ENCODE measurements around the gene HSD17B13. TPM values are rescaled to one million over a fixed set of nuclear protein-coding genes. Genes with fewer than 3 reads are reported as not detected.
A peak's percentile ranks its signal among the peaks of the same experiment; 100 is the strongest.

Gene HSD17B13
- total and polyA plus RNA-seq, 2 of the 13 experiments (the other 11 are each of a cell fraction or from before 2014, with no cell fraction given): 0.04 to 0.15 TPM

GRCh38 chr4:87330761-87331160, 8.1 kb upstream of the HSD17B13 start:
- WGBS (ENCODE audit: low lambda C conversion rate): 77% methylated on average over 4 of the region's 4 CpGs
- TF ChIP-seq ZKSCAN8 (CRISPR knock-in tag; IDR thresholded peaks at IDR 0.05; ENCODE audit: borderline replicate concordance): no peak
- TF ChIP-seq ONECUT2 (CRISPR knock-in tag; IDR thresholded peaks at IDR 0.05): no peak
- TF ChIP-seq CEBPG (CRISPR knock-in tag; IDR thresholded peaks at IDR 0.05): no peak
- TF ChIP-seq ZNF12 (CRISPR knock-in tag; IDR thresholded peaks at IDR 0.05): no peak
- TF ChIP-seq ZSCAN22 (CRISPR knock-in tag; IDR thresholded peaks at IDR 0.05): no peak
- no peak for TF ChIP-seq ZNF317 (CRISPR knock-in tag; IDR thresholded peaks at IDR 0.05)
- TF ChIP-seq ZNF121 (CRISPR knock-in tag; IDR thresholded peaks at IDR 0.05): no peak
- no peak for TF ChIP-seq ZNF451 (CRISPR knock-in tag; IDR thresholded peaks at IDR 0.05)
- TF ChIP-seq ZFP62 (CRISPR knock-in tag; IDR thresholded peaks at IDR 0.05): no peak
- no peak for TF ChIP-seq AHR (CRISPR knock-in tag; IDR thresholded peaks at IDR 0.05)
- no peak for TF ChIP-seq TBX3 (IDR thresholded peaks at IDR 0.05; ENCODE audit: borderline replicate concordance)
- no peak for TF ChIP-seq ZBTB2 (CRISPR knock-in tag; IDR thresholded peaks at IDR 0.05; ENCODE audit: low read depth)
- no peak for TF ChIP-seq ZBTB38 (CRISPR knock-in tag; IDR thresholded peaks at IDR 0.05)
- TF ChIP-seq SSRP1 (CRISPR knock-in tag; IDR thresholded peaks at IDR 0.05): no peak
- no peak for TF ChIP-seq KLF6 (CRISPR knock-in tag; IDR thresholded peaks at IDR 0.05)
- no peak for TF ChIP-seq SP4 (CRISPR knock-in tag; IDR thresholded peaks at IDR 0.05)
- TF ChIP-seq DMAP1 (CRISPR knock-in tag; IDR thresholded peaks at IDR 0.05): no peak
- TF ChIP-seq HMG20A (CRISPR knock-in tag; IDR thresholded peaks at IDR 0.05; ENCODE audit: borderline replicate concordance): no peak
- H3K27me3 ChIP-seq (ENCODE audit: control insufficient read depth in 1 of 2, insufficient read depth in 2 of 2, low read length in 2 of 2): no peaks in the 10 kb centered on the region
- ChIA-PET POLR2A (no interaction called here), CTCF (ENCODE audit: low intra/inter-chr PET ratio, low total read pairs) (no interaction called here)
- FAIRE-seq (no peak), DNase-seq (ENCODE audit: low spot score) (no peak), ATAC-seq (peak; percentile 7; the same call in 1 of the 3 replicates)
- H2AFZ ChIP-seq (ENCODE audit: low read length): no peak overlapping the region
- no peak overlapping the region for H3K9ac ChIP-seq (ENCODE audit: insufficient read depth, low read depth, low read length)
- no peaks in the 10 kb centered on the region for H3K79me2 ChIP-seq (ENCODE audit: insufficient read depth, low read length)
- peaks cover 2 to 8% of the 10 kb centered on the region in 2 experiments; a peak in 2 of 5 replicates for H3K36me3 ChIP-seq (replicated peaks in 1 of 2; ENCODE audit: control insufficient read depth in 1 of 2, insufficient read depth in 2 of 2, low read length in 2 of 2)
- no peaks in the 10 kb centered on the region for H3K4me1 ChIP-seq (ENCODE audit: insufficient read depth, low read length)
- H4K20me1 ChIP-seq (ENCODE audit: insufficient read depth, low read length): no peaks in the 10 kb centered on the region
- H3K27ac ChIP-seq (ENCODE audit: extremely low read length, insufficient read depth, low read length): no peak overlapping the region
- BruUV-seq (replicated peaks): no TSS peak
- no peak overlapping the region for H3K4me3 ChIP-seq (replicated peaks in 1 of 3; ENCODE audit: insufficient read depth in 1 of 3, low read depth in 2 of 3, low read length in 3 of 3)
- peaks cover 20% of the 10 kb centered on the region for H3K9me3 ChIP-seq (ENCODE audit: low read length)
- H3K4me2 ChIP-seq (ENCODE audit: low read depth, low read length): no peak overlapping the region
- in situ Hi-C loops (cut with HindIII; ENCODE audit: extremely low pct_ligation_motif_present, low pct_unique_long_range_greater_than_20kb) (no loop called here), intact Hi-C loops (cut with micrococcal nuclease; ENCODE audit: unreplicated experiment) (no loop called here)
